H9 (cell line): ENCODE data around the gene CREBRF. TPM values are rescaled to one million over a fixed set of nuclear protein-coding genes. Genes with fewer than 3 reads are reported as not detected.

Experiments used
- DNase-seq: peaks from one replicate; pipeline ENCODE4 v3.0.0-alpha.2; 2017
- H2AFZ ChIP-seq: one replicate; pipeline ENCODE4 v1.6.1; 2013; ENCODE audit warnings: mild to moderate bottlenecking, low read length, control low read depth, moderate library complexity
- H2AK5ac ChIP-seq: 2 replicates; pipeline ENCODE4 v1.6.1; 2013; ENCODE audit warnings: low read length, control low read depth, mixed read lengths; ENCODE audit not compliant: insufficient read length
- H2BK120ac ChIP-seq: one replicate; pipeline ENCODE4 v1.6.1; 2013; ENCODE audit warnings: low read depth, mild to moderate bottlenecking, low read length, control low read depth, inconsistent platforms; ENCODE audit not compliant: poor library complexity, severe bottlenecking
- H2BK12ac ChIP-seq: 2 replicates; pipeline ENCODE4 v1.6.1; 2013; ENCODE audit warnings: low read length, control low read depth, mixed read lengths, low read depth; ENCODE audit not compliant: insufficient read length
- H2BK15ac ChIP-seq: 2 replicates; pipeline ENCODE4 v1.6.1; 2013; ENCODE audit warnings: low read depth, low read length, control low read depth
- H2BK20ac ChIP-seq: one replicate; pipeline ENCODE4 v1.6.1; 2013; ENCODE audit warnings: low read depth, mild to moderate bottlenecking, low read length, control low read depth, inconsistent platforms; ENCODE audit not compliant: poor library complexity, severe bottlenecking
- H2BK5ac ChIP-seq: 2 replicates; pipeline ENCODE4 v1.6.1; 2013; ENCODE audit warnings: low read length, control low read depth, mixed read lengths; ENCODE audit not compliant: insufficient read length
- H3K14ac ChIP-seq: 2 replicates; pipeline ENCODE4 v1.6.1; 2013; ENCODE audit warnings: low read length, control low read depth; ENCODE audit not compliant: insufficient read depth
- H3K18ac ChIP-seq: 2 replicates; pipeline ENCODE4 v1.6.1; 2013; ENCODE audit warnings: low read depth, mild to moderate bottlenecking, mixed read lengths, low read length, control low read depth; ENCODE audit not compliant: insufficient read length
- H3K23ac ChIP-seq: 2 replicates; pipeline ENCODE4 v1.6.1; 2013; ENCODE audit warnings: low read length, control low read depth, mixed read lengths, low read depth; ENCODE audit not compliant: insufficient read length
- H3K23me2 ChIP-seq: 2 replicates; pipeline ENCODE4 v1.6.1; 2013; ENCODE audit warnings: low read depth, mild to moderate bottlenecking, mixed read lengths, low read length, control low read depth; ENCODE audit not compliant: insufficient read length, poor library complexity, severe bottlenecking
- H3K27ac ChIP-seq: 2 replicates; pipeline ENCODE4 v1.5.1; 2013; ENCODE audit warnings: low read length, control low read depth, mixed read lengths, low read depth; ENCODE audit not compliant: insufficient read length
- H3K27me3 ChIP-seq: 2 replicates; pipeline ENCODE4 v1.6.1; 2013; ENCODE audit warnings: low read length, control low read depth, inconsistent platforms; ENCODE audit not compliant: insufficient read depth
- H3K4ac ChIP-seq: 2 replicates; pipeline ENCODE4 v1.6.1; 2013; ENCODE audit warnings: low read depth, mild to moderate bottlenecking, control low read depth, inconsistent platforms, low read length, moderate library complexity
- H3K4me1 ChIP-seq: 2 replicates; pipeline ENCODE4 v1.6.1; 2013; ENCODE audit warnings: low read length, control low read depth, inconsistent platforms; ENCODE audit not compliant: insufficient read depth
- H3K4me2 ChIP-seq: 2 replicates; pipeline ENCODE4 v1.6.1; 2013; ENCODE audit warnings: low read length, control low read depth, mixed read lengths; ENCODE audit not compliant: insufficient read length, insufficient read depth
- H3K56ac ChIP-seq: 2 replicates; pipeline ENCODE4 v1.6.1; 2013; ENCODE audit warnings: low read depth, mild to moderate bottlenecking, mixed read lengths, low read length, control low read depth; ENCODE audit not compliant: insufficient read length
- H3K79me1 ChIP-seq: 2 replicates; pipeline ENCODE4 v1.6.1; 2013; ENCODE audit warnings: low read depth, mild to moderate bottlenecking, moderate library complexity, low read length, control low read depth, inconsistent platforms; ENCODE audit not compliant: insufficient read depth, poor library complexity, severe bottlenecking
- H3K79me2 ChIP-seq: 2 replicates; pipeline ENCODE4 v1.6.1; 2013; ENCODE audit warnings: low read length, control low read depth, inconsistent platforms; ENCODE audit not compliant: insufficient read depth
- H3K9ac ChIP-seq: 2 replicates; pipeline ENCODE4 v1.6.1; 2013; ENCODE audit warnings: low read length, control low read depth, mixed read lengths; ENCODE audit not compliant: insufficient read length; ENCODE audit errors: extremely low read depth
- H3K9me3 ChIP-seq: one replicate; pipeline ENCODE4 v1.6.1; 2013; ENCODE audit warnings: low read depth, low read length, inconsistent platforms; ENCODE audit not compliant: control insufficient read depth
- H3T11ph ChIP-seq: one replicate; pipeline ENCODE4 v1.6.1; 2013; ENCODE audit warnings: mild to moderate bottlenecking, low read length, control low read depth, inconsistent platforms
- H4K20me1 ChIP-seq: one replicate; pipeline ENCODE4 v1.6.1; 2013; ENCODE audit not compliant: control insufficient read depth, insufficient read length, insufficient read depth
- H4K5ac ChIP-seq: 2 replicates; pipeline ENCODE4 v1.6.1; 2013; ENCODE audit warnings: low read depth, mild to moderate bottlenecking, mixed read lengths, low read length, control low read depth; ENCODE audit not compliant: insufficient read length
- H4K8ac ChIP-seq: replicated peaks from 2 replicates; pipeline ENCODE4 v1.6.1; 2013; ENCODE audit warnings: low read length, control low read depth, mixed read lengths, low read depth; ENCODE audit not compliant: insufficient read length
- H4K91ac ChIP-seq: 2 replicates; pipeline ENCODE4 v1.6.1; 2013; ENCODE audit warnings: low read depth, mild to moderate bottlenecking, moderate library complexity, mixed read lengths, low read length, control low read depth; ENCODE audit not compliant: insufficient read length
- H3K27ac Mint-ChIP-seq, 3 experiments: 2 replicates in 2 of 3; 3 replicates in 1 of 3; pipeline ENCODE4 v1.8.0; 2020 to 2021; ENCODE audit warnings: mixed read lengths in 3 of 3, mild to moderate bottlenecking in 1 of 3, moderate library complexity in 1 of 3
- H3K27me3 Mint-ChIP-seq: 2 replicates; pipeline ENCODE4 v1.8.0; 2021; ENCODE audit warnings: low read depth, mild to moderate bottlenecking, moderate library complexity, mixed read lengths
- H3K36me3 Mint-ChIP-seq, 3 experiments: 2 replicates in 2 of 3; 3 replicates in 1 of 3; pipeline ENCODE4 v1.8.0; 2020 to 2021; ENCODE audit warnings: low read depth in 3 of 3, mixed read lengths in 3 of 3; ENCODE audit not compliant: insufficient read depth in 1 of 3
- H3K4me1 Mint-ChIP-seq, 2 experiments: 2 replicates each; pipeline ENCODE4 v1.8.0; 2020; ENCODE audit warnings: mixed read lengths in 2 of 2
- H3K4me3 Mint-ChIP-seq, 2 experiments: 2 replicates in 1 of 2; 3 replicates in 1 of 2; pipeline ENCODE4 v1.8.0; 2020 to 2021; ENCODE audit warnings: mild to moderate bottlenecking in 2 of 2, mixed read lengths in 2 of 2, moderate library complexity in 1 of 2
- H3K9me3 Mint-ChIP-seq, 2 experiments: 2 replicates in 1 of 2; 3 replicates in 1 of 2; pipeline ENCODE4 v1.8.0; 2020; ENCODE audit warnings: mild to moderate bottlenecking in 2 of 2, mixed read lengths in 2 of 2, moderate library complexity in 1 of 2
- CTCF ChIP-seq: fragments of 200-600 bp; sonication (generic); conservative IDR thresholded peaks from 3 replicates; pipeline ENCODE4 v1.8.0; 2021; ENCODE audit warnings: antibody characterized with exemption, mild to moderate bottlenecking
- WGBS: extraction: QIAGEN DNeasy Blood & Tissue Kit; methylation state at CpG from one replicate; pipeline ENCODE4 v1.1.7; 2013; ENCODE audit warnings: missing lambda C conversion rate, low lambda C conversion rate, mixed read lengths; ENCODE audit not compliant: insufficient read length; ENCODE audit errors: extremely low coverage; 5-methylcytosine and 5-hydroxymethylcytosine counted together
- total RNA-seq: library from RNA; stranded (reverse); gene quantifications from 2 replicates; pipeline ENCODE4 v1.2.1, GENCODE V29; 2021

Gene CREBRF
- total RNA-seq, 1 experiment from 2014 or later = 2.7 TPM

GRCh38 chr5:173012882-173013281, 43.3 kb upstream of the CREBRF start:
- H3K36me3 Mint-ChIP-seq = no peaks in the 10 kb centered on the region; a peak in 1 of 7 replicates
- Histone ChIP-seq H3K23me2 (no peaks in the 10 kb centered on the region), H2BK12ac (no peak overlapping the region), H4K91ac (no peak overlapping the region), H3K56ac (no peak overlapping the region), H3K79me1 (no peaks in the 10 kb centered on the region), H2AFZ (no peak overlapping the region), H3K27ac (no peak overlapping the region), H3K18ac (no peak overlapping the region), H3K9ac (no peak overlapping the region), H4K8ac (no peak overlapping the region), H3T11ph (no peak overlapping the region), H2BK5ac (no peak overlapping the region), H3K14ac (no peak overlapping the region), H3K27me3 (no peaks in the 10 kb centered on the region), H2BK15ac (no peak overlapping the region), H2AK5ac (no peak overlapping the region), H2BK120ac (no peak overlapping the region), H2BK20ac (no peak overlapping the region), H3K4ac (no peak overlapping the region), H3K9me3 (no peaks in the 10 kb centered on the region), H3K4me1 (peaks cover 5% of the 10 kb centered on the region; the same call in 1 of the 2 replicates), H3K4me2 (no peak overlapping the region), H4K20me1 (no peaks in the 10 kb centered on the region), H3K23ac (no peak overlapping the region), H4K5ac (no peak overlapping the region), H3K79me2 (peaks cover 5% of the 10 kb centered on the region; the same call in 1 of the 2 replicates)
- H3K4me1 Mint-ChIP-seq = peaks cover 21 to 24% of the 10 kb centered on the region in 2 experiments
- H3K9me3 Mint-ChIP-seq = no peaks in the 10 kb centered on the region
- H3K27me3 Mint-ChIP-seq = no peaks in the 10 kb centered on the region
- no CpG with 5 or more reads among the region's 4 CpGs for WGBS
- no peak for DNase-seq
- no peak overlapping the region for H3K4me3 Mint-ChIP-seq
- no peak for TF ChIP-seq CTCF
- H3K27ac Mint-ChIP-seq = no peak overlapping the region; a peak in 1 of 7 replicates
